ENCODE data around the gene PDCL3.

Gene PDCL3

GRCh38 chr2:100548771-100549170 is 14.0 kb upstream of the PDCL3 start:
- TF ChIP-seq CTCF (IDR thresholded peaks at IDR 0.05; ENCODE audit: low read depth, low read length, missing control alignments), result no peak
- Histone ChIP-seq H3K36me3 (replicated peaks) (no peaks in the 10 kb centered on the region), H3K27ac (no peak overlapping the region), H3K27me3 (replicated peaks) (no peaks in the 10 kb centered on the region), H3K4me3 (ENCODE audit: low read depth, low read length) (no peak overlapping the region)
- in situ Hi-C loops (cut with HindIII; ENCODE audit: low pct_ligation_motif_present, low sequenced_read_pairs), result no loop called here
- no peak for DNase-seq

GRCh38 chr2:100551303-100551702 is 11.5 kb upstream of the PDCL3 start:
- Histone ChIP-seq H3K36me3 (replicated peaks) (no peaks in the 10 kb centered on the region), H3K27ac (no peak overlapping the region), H3K27me3 (replicated peaks) (no peaks in the 10 kb centered on the region), H3K4me3 (ENCODE audit: low read depth, low read length) (no peak overlapping the region)
- no peak for TF ChIP-seq CTCF (IDR thresholded peaks at IDR 0.05; ENCODE audit: low read depth, low read length, missing control alignments)
- no peak for DNase-seq
- in situ Hi-C loops (cut with HindIII; ENCODE audit: low pct_ligation_motif_present, low sequenced_read_pairs), result no loop called here

- H3K27ac ChIP-seq, result no peak overlapping the region
- no peak overlapping the region for H3K4me3 ChIP-seq (ENCODE audit: low read depth, low read length)
- H3K27me3 ChIP-seq (replicated peaks), result no peaks in the 10 kb centered on the region
- H3K36me3 ChIP-seq (replicated peaks), result no peaks in the 10 kb centered on the region
- no peak for DNase-seq
- in situ Hi-C loops (cut with HindIII; ENCODE audit: low pct_ligation_motif_present, low sequenced_read_pairs), result no loop called here
- no peak for TF ChIP-seq CTCF (IDR thresholded peaks at IDR 0.05; ENCODE audit: low read depth, low read length, missing control alignments)
These were observed 7.9 kb upstream of the PDCL3 start for GRCh38 chr2:100554798-100555407.

- no peak for DNase-seq
- no peak for TF ChIP-seq CTCF (IDR thresholded peaks at IDR 0.05; ENCODE audit: low read depth, low read length, missing control alignments)
- H3K27me3 ChIP-seq (replicated peaks), result no peaks in the 10 kb centered on the region
- no peak overlapping the region for H3K27ac ChIP-seq
- no peak overlapping the region for H3K4me3 ChIP-seq (ENCODE audit: low read depth, low read length)
- H3K36me3 ChIP-seq (replicated peaks), result no peaks in the 10 kb centered on the region
- in situ Hi-C loops (cut with HindIII; ENCODE audit: low pct_ligation_motif_present, low sequenced_read_pairs), result no loop called here
These were observed 6.0 kb upstream of the PDCL3 start for GRCh38 chr2:100556746-100557145.

GRCh38 chr2:100560216-100560830 is 2.5 kb upstream of the PDCL3 start:
- DNase-seq, result no peak
- no peak overlapping the region for H3K4me3 ChIP-seq (ENCODE audit: low read depth, low read length)
- H3K36me3 ChIP-seq (replicated peaks), result no peaks in the 10 kb centered on the region
- TF ChIP-seq CTCF (IDR thresholded peaks at IDR 0.05; ENCODE audit: low read depth, low read length, missing control alignments), result no peak
- no peak overlapping the region for H3K27ac ChIP-seq
- in situ Hi-C loops (cut with HindIII; ENCODE audit: low pct_ligation_motif_present, low sequenced_read_pairs), result no loop called here
- no peaks in the 10 kb centered on the region for H3K27me3 ChIP-seq (replicated peaks)

GRCh38 chr2:100561191-100561590 is 1.6 kb upstream of the PDCL3 start:
- Histone ChIP-seq H3K4me3 (ENCODE audit: low read depth, low read length) (no peak overlapping the region), H3K27ac (no peak overlapping the region), H3K27me3 (replicated peaks) (no peaks in the 10 kb centered on the region), H3K36me3 (replicated peaks) (no peaks in the 10 kb centered on the region)
- in situ Hi-C loops (cut with HindIII; ENCODE audit: low pct_ligation_motif_present, low sequenced_read_pairs), result no loop called here
- no peak for DNase-seq
- TF ChIP-seq CTCF (IDR thresholded peaks at IDR 0.05; ENCODE audit: low read depth, low read length, missing control alignments), result no peak

Data from brain microvascular endothelial cell (primary cell).